Measurements from ENCODE around the gene PLB1.

The PLB1 gene

GRCh38 chr2:28628987-28629386, 133.1 kb downstream of the PLB1 start:
- no peak for DNase-seq (ENCODE audit: low read depth)
- no peak for TF ChIP-seq CTCF (conservative IDR thresholded peaks at IDR 0.05; ENCODE audit: control insufficient read depth, insufficient read depth, low read depth, low read length)
- H3K4me3 ChIP-seq (ENCODE audit: control insufficient read depth, low read depth, low read length), result no peak overlapping the region

- TF ChIP-seq CTCF (conservative IDR thresholded peaks at IDR 0.05; ENCODE audit: control insufficient read depth, insufficient read depth, low read depth, low read length), result no peak
- H3K4me3 ChIP-seq (ENCODE audit: control insufficient read depth, low read depth, low read length), result no peak overlapping the region
- no peak for DNase-seq (ENCODE audit: low read depth)
Measured at GRCh38 chr2:28629910-28630309, 134.1 kb downstream of the PLB1 start.

- no peak overlapping the region for H3K4me3 ChIP-seq (ENCODE audit: control insufficient read depth, low read depth, low read length)
- DNase-seq (ENCODE audit: low read depth), result no peak
- TF ChIP-seq CTCF (conservative IDR thresholded peaks at IDR 0.05; ENCODE audit: control insufficient read depth, insufficient read depth, low read depth, low read length), result no peak
Measured at GRCh38 chr2:28630341-28630740, 134.5 kb downstream of the PLB1 start.

- no peak overlapping the region for H3K4me3 ChIP-seq (ENCODE audit: control insufficient read depth, low read depth, low read length)
- TF ChIP-seq CTCF (conservative IDR thresholded peaks at IDR 0.05; ENCODE audit: control insufficient read depth, insufficient read depth, low read depth, low read length), result no peak
- no peak for DNase-seq (ENCODE audit: low read depth)
Measured at GRCh38 chr2:28631514-28632206, 135.8 kb downstream of the PLB1 start.

GRCh38 chr2:28632791-28633190, 136.9 kb downstream of the PLB1 start:
- no peak for DNase-seq (ENCODE audit: low read depth)
- no peak overlapping the region for H3K4me3 ChIP-seq (ENCODE audit: control insufficient read depth, low read depth, low read length)
- TF ChIP-seq CTCF (conservative IDR thresholded peaks at IDR 0.05; ENCODE audit: control insufficient read depth, insufficient read depth, low read depth, low read length), result no peak

GRCh38 chr2:28633204-28633603, 137.3 kb downstream of the PLB1 start:
- H3K4me3 ChIP-seq (ENCODE audit: control insufficient read depth, low read depth, low read length), result no peak overlapping the region
- no peak for TF ChIP-seq CTCF (conservative IDR thresholded peaks at IDR 0.05; ENCODE audit: control insufficient read depth, insufficient read depth, low read depth, low read length)
- DNase-seq (ENCODE audit: low read depth), result no peak

GRCh38 chr2:28633746-28634145, 137.9 kb downstream of the PLB1 start:
- no peak overlapping the region for H3K4me3 ChIP-seq (ENCODE audit: control insufficient read depth, low read depth, low read length)
- no peak for TF ChIP-seq CTCF (conservative IDR thresholded peaks at IDR 0.05; ENCODE audit: control insufficient read depth, insufficient read depth, low read depth, low read length)
- DNase-seq (ENCODE audit: low read depth), result peak; percentile 86
